D721Med (cell line): ENCODE results near the gene PCSK2.

Experiments
- DNase-seq: peaks from one replicate; pipeline ENCODE4 v3.0.0; 2011; ENCODE audit warnings: low spot score; ENCODE audit not compliant: insufficient read length
- FAIRE-seq: peaks from 2 replicates; lab custom pipeline; 2011; peaks lifted over from hg19 to GRCh38; lab: Jason Lieb, UNC
- CTCF ChIP-seq: IDR thresholded peaks from 2 replicates; pipeline ENCODE4 v1.5.1; 2012; ENCODE audit warnings: mild to moderate bottlenecking, control low read depth; ENCODE audit not compliant: insufficient read depth; ENCODE audit errors: missing control alignments

Gene PCSK2

GRCh38 chr20:17491488-17491887 is 264.6 kb downstream of the PCSK2 start:
- DNase-seq (no peak), FAIRE-seq (no peak)
- no peak for TF ChIP-seq CTCF

GRCh38 chr20:17493173-17493572 is 266.3 kb downstream of the PCSK2 start:
- FAIRE-seq (no peak), DNase-seq (no peak)
- TF ChIP-seq CTCF, result no peak

- no peak for DNase-seq
- TF ChIP-seq CTCF, result no peak
- FAIRE-seq, result no peak
Measured at GRCh38 chr20:17494201-17494600, 267.4 kb downstream of the PCSK2 start.

- no peak for TF ChIP-seq CTCF
- DNase-seq, result no peak
- FAIRE-seq, result no peak
Measured at GRCh38 chr20:17495826-17496225, 269.0 kb downstream of the PCSK2 start.

GRCh38 chr20:17497821-17498580 is 271.2 kb downstream of the PCSK2 start:
- TF ChIP-seq CTCF, result no peak
- DNase-seq, result no peak
- no peak for FAIRE-seq

GRCh38 chr20:17498641-17499040 is 271.8 kb downstream of the PCSK2 start:
- no peak for TF ChIP-seq CTCF
- FAIRE-seq, result no peak
- DNase-seq, result no peak

- TF ChIP-seq CTCF, result no peak
- DNase-seq (no peak), FAIRE-seq (no peak)
Measured at GRCh38 chr20:17499041-17499440, 272.2 kb downstream of the PCSK2 start.
